Measurements from ENCODE around the gene FALEC.

The FALEC gene

DNA sequence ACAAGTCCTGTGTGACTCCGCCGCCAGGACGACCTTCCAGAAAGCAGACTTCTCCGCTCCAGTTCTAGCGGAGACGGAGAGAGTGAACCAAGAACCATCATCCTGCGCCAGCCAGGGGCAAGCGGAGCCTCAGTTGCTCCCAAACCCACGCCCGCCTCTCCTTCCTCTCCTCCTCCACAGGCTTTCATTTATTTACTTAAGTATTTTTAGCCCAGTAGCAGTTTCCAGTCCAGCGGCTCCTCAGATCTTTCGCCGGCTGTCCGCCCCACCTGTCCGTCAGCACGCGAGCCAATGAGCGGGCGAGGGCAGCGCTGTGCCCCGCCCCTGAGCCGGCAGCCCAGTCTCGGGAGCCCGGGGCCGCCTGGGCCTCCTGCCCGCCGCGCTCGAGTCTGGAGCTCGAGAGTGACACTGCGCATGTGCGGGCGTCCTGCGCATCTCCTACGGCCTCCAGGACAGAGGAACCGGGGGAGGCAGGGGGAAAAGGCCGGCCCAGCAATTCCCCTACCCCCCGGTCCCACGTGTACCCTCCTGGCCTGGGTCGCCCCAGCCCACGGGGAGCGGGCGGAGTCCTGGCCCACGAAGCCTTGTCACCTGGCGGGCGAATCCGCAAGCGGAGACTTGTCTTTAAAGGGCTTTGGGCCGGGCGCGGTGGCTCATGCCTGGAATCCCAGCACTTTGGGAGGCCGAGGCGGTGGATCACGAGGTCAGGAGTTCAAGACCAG, at the start of gene FALEC:
Gene FALEC, plus strand, starts transcription at position 425 of the 722 bp plus-strand sequence.
- peak; percentile 96 for DNase-seq (ENCODE audit: insufficient read length, low spot score)
- peak; percentile 64 for FAIRE-seq

DNA sequence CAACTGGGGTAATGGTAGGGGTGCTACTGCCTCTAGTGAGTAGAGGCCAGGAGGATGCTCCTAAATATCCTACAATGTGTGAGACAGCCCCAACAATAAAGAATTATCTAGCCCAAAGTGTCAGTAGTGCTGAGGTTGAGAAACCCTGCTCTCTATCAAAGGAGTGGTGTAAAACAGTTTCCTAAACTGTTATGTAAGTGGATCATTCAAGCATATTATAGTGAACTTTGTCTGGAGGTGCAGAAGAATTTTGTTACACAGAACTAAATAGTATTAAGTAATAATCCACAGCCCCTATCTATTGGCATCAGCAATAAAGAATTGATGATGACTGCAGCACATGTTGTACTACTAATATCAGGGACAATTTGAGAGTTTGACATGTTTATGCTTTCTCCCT, 48.6 kb upstream of the FALEC start:
- FAIRE-seq (no peak), DNase-seq (ENCODE audit: insufficient read length, low spot score) (no peak)

DNA sequence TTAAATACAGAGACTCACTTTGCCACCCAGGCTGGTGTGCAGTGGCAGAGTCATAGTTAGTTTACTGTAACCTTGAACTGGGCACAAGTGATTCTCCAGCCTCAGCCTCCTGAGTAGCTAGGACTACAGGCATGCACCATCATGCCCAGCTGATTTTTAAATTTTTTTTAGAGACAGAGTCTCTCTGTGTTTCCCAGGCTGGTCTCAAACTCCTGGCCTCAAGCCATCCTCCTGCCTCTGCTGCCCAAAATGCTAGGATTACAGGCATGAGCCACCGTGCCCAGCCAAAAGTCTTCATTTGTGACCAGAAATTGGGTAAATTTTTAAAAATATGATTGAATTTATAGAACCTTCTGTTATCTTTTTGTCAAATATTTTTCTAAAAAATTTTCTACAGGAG, 46.3 kb upstream of the FALEC start:
- DNase-seq (ENCODE audit: insufficient read length, low spot score) (no peak), FAIRE-seq (no peak)

DNA sequence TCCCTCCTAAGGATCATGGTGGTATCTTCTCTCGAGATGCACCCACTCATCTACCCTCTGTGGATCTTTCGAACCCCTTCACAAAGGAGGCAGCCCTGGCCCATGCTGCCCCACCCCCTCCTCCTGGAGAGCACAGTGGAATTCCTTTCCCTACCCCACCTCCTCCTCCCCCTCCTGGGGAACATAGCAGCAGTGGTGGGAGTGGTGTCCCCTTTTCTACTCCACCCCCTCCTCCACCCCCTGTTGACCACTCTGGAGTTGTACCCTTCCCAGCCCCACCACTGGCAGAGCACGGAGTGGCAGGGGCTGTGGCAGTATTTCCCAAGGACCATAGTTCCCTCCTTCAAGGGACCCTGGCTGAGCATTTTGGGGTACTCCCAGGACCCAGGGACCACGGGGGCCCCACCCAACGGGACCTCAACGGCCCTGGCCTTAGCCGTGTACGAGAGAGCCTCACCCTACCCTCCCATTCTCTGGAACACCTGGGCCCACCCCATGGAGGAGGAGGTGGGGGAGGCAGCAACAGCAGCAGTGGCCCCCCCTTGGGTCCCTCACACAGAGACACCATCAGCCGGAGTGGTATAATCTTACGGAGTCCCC, 42.9 kb upstream of the FALEC start:
- FAIRE-seq (no peak), DNase-seq (ENCODE audit: insufficient read length, low spot score) (no peak)

DNA sequence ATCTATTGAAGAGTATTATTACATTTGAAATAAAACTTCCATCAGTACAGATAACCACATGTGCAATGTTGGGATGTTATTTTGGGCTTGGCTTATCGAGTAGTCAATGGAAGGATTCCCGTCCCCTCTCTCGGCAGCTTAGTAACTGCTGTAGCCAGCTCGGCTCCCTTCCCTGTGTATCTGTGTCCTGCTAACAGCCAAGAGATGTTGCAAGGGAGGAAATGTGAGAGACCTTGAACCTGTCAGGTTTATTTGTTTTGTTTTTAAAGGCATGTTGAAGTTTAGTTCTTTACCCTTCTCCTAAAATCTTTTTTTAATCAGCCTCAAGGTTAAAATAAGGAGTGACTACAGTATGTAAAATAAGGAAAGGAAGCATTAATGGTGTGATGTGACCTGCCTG, 41.9 kb upstream of the FALEC start:
- no peak for FAIRE-seq
- no peak for DNase-seq (ENCODE audit: insufficient read length, low spot score)

DNA sequence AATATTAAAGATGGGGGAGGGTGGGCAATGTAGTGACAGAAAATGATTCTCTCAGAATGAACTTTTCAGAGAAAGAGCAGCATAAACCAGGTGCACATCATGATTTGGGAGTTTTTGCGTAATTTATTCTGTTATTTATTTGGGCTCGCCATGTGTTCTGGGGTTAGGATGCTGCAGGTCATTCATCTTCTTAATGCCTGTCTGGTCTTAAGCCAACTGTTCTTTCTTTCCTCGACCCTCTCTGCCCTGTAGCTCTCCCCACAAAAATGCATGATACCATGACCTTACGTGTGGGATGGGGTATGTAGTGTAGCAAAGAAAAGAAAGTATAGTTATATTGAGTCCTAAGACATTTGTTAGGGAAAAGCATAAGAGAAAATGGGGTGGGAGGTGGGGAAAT, 40.7 kb upstream of the FALEC start:
- FAIRE-seq (no peak), DNase-seq (ENCODE audit: insufficient read length, low spot score) (no peak)

DNA sequence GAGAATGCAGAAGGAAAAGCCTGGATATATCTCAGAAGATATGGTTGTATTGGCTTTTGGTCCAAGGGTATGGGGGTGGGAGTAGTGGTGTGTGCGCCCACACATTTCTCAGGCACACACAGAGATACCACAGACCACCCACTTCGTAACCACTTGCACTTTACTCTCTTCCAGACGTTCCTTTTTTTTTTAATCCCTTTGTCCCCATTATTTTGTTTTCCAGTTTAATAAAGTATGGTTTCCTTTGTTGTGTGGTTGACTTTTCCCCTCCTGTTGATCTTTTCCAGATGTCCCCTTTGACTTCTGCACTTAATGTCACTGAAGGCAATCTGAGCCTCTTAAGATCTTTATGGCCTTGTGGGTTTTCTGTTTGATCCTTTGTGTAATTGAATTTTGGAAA, 38.8 kb upstream of the FALEC start:
- FAIRE-seq, result no peak
- DNase-seq (ENCODE audit: insufficient read length, low spot score), result no peak

DNA sequence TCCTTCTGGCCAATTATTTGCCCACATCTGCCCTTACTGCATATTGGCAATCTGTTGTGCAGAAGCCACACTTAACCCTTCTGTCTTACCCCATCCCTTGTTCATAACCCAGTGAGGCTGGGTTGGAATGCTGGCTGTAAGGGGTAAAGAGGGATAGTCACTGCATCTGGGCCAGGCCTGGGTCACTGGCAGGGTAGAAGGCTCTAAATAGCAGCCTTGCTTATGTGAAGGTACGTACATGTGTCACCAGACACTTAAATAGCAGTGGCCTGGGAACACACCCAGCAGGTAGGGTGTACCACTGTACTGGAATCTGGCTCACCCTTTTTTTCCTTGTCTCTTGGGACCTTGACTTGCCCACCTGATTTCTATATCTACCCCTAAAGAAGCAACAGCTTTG, 38.2 kb upstream of the FALEC start:
- no peak for FAIRE-seq

DNA sequence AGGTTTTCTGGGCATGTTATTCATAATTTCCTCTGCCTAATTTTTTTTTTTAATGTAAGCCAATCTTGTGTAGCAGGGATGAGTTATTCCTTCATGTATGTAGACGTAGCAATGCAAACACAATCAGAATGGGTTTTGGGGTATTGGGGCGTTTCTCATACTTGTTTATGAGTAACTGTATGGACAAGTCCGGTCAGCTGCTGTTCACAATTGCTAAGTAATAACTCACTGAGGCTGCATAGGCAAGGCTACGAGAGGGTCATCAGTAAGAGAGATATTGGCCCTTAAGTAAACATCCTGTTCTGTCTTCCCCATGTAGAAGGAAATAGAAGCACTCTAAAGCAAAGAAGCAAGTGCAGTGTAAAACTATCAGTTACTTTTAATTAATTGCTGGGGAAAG, 37.8 kb upstream of the FALEC start:
- FAIRE-seq (no peak), DNase-seq (ENCODE audit: insufficient read length, low spot score) (no peak)

More for the DNA sequence above, 38.2 kb upstream of the FALEC start:
- DNase-seq (ENCODE audit: insufficient read length, low spot score), result no peak

DNA sequence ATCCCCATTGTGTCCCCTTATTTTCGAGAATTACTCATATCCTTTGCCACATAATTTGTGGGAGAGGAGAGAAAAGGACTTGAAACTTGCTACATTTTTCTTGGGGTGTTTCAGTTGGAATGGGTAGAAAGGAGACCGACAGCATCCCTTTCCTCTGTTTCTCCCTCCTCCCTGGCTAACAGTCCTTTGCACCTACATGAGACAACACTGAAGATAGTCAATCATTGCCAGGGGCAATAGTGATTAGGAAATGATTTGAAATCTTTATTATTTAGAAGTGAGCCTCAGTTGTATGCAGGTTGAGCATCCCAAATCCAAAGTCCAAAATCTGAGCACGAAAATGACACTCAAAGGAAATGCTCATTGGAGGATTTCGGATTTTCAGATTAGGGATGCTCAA, 36.2 kb upstream of the FALEC start:
- FAIRE-seq, result no peak
- DNase-seq (ENCODE audit: insufficient read length, low spot score), result no peak

DNA sequence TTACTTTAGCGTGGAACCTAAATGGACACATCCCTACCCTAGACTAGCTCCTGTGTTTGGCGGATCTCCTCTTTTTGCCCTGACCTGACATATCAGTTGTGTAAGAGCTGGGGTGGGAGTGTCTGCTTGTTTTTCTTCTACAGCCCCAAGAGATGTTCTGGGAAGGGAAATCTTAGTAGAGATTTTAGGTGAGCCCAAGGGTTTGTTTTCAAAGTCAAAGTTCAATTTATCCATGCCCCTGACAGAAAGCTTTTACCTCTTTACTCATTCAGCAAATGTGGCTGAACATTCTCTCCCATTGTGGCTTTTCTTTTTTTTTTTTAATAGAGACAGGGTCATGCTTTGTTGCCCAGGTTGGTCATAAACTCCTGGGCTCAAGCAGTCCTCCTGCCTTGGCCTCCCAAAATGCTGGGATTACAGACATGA, 35.6 kb upstream of the FALEC start:
- FAIRE-seq (no peak), DNase-seq (ENCODE audit: insufficient read length, low spot score) (no peak)

DNA sequence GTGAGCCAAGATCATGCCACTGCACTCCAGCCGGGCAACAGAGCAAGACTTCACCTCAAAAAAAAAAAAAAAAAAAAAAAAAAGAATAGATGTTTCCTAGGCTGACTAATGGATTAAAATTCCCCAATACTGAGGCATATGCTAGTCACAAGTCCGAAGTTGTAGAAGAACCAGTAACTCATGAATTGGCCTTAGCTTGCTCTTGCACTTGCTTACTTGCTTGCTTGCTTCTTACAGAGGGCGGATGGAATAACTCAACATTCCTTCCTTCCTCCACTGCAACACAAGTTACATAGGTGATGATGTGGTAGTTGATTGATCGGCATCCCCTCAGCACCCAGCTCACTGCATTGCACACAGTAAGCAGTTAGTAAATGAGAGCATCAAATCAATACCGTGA, 31.1 kb upstream of the FALEC start:
- FAIRE-seq, result no peak
- no peak for DNase-seq (ENCODE audit: insufficient read length, low spot score)

DNA sequence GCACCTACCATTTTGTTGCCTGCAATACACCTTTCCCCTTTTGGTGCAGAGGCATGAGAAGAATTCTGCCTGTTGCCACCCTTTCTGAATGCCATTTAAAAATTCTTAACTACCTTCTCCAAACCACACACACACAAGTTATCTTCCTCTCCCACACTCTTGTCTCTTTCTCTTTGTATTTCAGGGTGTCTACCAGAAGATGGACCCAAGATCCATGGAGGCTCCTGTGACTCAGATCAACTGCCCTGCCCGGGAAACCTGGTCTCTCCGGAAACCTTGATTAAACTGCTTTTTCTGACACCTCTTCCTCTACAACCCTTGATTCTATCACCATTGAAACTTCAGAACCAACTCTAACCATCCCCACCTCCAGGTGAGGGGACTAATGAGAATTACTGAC, 30.7 kb upstream of the FALEC start:
- DNase-seq (ENCODE audit: insufficient read length, low spot score) (no peak), FAIRE-seq (no peak)

DNA sequence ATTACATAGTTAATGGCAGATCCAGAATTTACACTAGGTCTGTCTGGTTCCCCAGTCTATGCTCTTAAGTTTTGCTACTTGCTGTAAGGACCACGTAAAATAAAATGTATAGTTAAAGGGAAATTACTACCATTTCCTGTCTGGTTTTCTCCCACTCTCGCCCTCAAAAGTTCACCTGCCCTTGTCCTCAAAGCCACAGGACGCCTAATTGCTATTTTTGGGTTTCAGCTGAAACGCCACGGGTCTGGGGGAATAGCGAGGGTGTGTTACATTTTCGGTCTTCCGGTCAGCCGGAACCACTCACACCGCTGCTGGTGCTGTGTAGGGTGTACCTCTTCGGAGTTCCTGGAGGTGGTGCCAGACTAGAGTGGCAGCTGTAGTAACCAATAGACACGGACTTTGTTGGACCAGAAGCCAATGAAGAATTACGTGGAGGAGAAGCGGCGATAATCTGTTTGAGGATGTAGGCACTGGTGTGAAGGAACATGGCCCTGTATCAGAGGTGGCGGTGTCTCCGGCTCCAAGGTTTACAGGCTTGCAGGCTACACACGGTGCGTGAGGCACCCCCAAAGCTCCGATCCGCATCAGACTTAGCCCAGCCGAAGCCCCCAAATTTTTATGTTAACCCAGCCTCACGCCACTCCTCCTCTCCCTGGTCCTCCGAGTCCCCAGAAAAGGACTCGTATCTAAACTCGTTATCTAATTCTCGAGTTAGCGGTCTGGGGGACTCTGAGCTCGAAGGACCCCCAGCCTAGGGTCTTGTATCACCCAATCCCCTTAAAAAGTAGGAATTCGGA, 28.4 kb upstream of the FALEC start, which contains the start of gene TARS2:
Gene TARS2, plus strand, starts transcription at position 454 of the 797 bp plus-strand sequence. Its CDS starts 32 bp downstream, at position 486.
- FAIRE-seq (peak; percentile 44), DNase-seq (ENCODE audit: insufficient read length, low spot score) (peak; percentile 97)

DNA sequence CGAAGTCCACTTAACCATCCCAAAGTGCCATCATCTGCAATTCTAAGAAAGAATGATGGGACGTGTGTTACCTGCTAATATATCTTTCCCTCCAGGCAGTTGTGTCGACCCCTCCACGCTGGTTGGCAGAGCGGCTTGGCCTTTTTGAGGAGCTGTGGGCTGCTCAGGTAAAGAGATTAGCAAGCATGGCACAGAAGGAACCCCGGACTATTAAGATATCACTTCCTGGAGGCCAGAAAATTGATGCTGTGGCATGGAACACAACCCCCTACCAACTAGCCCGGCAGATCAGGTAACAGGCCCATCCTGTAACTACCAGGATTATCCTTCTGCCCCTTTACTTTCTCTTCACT, 27.8 kb upstream of the FALEC start:
- FAIRE-seq, result no peak
- no peak for DNase-seq (ENCODE audit: insufficient read length, low spot score)

DNA sequence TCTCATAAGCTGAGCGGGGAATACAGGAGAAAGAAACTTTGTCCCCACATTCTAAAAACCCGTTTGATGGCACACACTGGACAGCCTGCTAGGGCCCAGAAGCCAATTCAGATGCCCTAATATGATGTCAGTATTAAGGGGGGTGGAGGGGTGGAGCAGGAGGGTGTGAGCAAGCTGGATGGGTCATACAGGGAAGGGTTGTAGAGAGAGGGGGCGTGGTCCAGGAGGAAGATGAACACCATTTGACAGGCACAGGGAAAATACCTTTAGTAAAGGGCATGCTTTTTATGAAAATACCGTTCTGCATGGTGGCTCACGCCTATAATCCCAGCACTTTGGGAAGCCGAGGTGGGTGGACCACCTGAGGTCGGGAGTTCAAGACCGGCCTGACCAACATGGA, 22.4 kb upstream of the FALEC start:
- DNase-seq (ENCODE audit: insufficient read length, low spot score) (no peak), FAIRE-seq (no peak)

DNA sequence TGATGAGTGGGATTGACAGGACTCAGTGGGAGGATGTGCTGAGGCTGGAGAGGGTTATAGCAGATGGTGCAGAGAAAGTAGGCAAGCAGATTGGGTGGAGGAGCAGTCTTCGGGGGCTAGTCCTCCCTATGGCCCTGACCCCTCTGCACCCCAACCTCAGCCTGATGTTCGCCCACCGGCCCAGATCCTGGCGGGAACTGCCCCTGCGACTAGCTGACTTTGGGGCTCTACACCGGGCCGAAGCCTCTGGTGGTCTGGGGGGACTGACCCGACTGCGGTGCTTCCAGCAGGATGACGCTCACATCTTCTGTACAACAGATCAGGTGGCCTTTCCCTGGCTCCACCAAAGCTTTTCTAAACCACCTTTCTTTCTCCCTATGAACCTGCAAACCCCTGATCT, 17.2 kb upstream of the FALEC start:
- FAIRE-seq (no peak), DNase-seq (ENCODE audit: insufficient read length, low spot score) (no peak)

DNA sequence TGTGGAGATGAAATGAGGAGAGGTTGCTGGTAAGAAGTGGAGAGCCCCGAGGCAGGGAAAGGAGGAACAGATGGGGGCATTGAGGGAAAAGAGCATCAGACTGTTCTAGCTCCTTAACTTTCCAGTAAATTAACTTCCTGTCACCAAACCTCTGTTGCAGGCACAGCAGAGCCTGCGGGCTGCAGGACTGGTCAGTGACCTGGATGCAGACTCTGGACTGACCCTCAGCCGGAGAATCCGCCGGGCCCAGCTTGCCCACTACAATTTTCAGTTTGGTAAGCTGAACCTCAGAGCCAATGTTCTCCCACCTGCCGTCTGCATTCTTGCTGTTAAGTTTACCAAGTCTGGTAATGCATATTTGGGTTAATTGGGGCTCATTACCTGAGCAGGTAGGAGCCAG, 10.1 kb upstream of the FALEC start:
- FAIRE-seq, result no peak

DNA sequence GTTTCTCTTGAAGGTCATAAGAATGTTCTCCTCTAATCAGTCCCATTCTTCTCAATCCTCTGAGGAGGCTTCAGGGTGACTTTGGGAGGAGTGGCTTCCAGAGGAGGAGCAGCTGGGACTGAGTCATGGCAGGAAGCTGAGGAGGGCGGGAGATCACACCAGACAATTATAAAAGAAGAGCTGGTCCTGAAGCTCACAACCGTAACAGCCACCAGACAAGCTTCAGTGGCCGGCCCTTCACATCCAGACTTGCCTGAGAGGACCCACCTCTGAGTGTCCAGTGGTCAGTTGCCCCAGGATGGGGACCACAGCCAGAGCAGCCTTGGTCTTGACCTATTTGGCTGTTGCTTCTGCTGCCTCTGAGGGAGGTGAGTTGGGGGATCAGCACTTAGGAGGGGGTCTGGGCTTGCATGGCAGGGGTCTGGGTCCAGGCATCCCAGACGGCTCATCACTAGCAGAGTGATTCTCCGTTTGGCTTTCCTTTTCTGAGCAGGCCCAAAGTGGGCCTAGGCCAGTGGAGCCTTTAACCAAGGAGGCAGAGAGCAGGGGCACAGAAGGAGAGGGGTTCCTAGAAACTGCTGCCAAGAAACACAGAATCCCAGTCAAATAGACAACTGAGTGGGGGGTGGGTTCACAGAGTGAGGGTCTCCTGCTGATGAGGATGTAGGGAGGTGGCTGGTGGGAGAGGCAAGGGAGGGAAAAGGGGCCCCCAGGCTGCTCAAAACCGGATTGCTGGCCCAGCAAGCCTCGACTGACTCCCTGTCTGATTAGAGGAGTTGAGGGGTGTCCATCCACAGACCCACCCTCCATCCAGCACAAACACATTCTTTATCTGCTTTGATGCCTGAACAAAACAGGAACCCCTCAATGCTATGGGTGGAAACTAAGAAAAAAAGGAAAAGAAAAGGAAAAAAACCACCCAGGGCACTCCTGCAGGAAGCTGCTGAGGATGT, 7.4 kb upstream of the FALEC start, which contains the start of gene ECM1:
Gene ECM1, plus strand, starts transcription at position 198 of the 953 bp plus-strand sequence. Its CDS starts 101 bp downstream, at position 299.
- FAIRE-seq, result no peak
- DNase-seq (ENCODE audit: insufficient read length, low spot score), result peak; percentile 74

More for the DNA sequence above, 10.1 kb upstream of the FALEC start:
- no peak for DNase-seq (ENCODE audit: insufficient read length, low spot score)

DNA sequence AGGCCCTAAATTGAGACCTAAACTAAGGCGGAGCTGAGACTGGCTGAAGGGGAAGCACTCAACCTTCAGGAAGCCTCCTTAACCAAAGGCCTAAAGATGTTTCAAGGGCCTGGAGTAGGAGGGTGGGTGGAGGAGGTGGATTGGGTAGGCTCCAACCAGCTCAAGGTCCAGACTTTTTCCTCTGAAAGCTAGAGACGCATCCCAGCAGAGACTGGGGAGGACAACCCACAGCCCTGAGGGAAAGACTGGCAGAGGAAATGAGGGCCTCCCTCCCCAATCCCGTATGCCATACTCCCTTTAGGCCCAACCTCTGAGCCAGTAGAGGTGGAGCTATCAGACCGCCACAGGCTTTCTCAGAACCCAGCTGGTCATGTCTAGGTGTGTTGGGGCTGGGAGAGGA, 6.6 kb upstream of the FALEC start:
- no peak for DNase-seq (ENCODE audit: insufficient read length, low spot score)
- no peak for FAIRE-seq

All from HTR-8/SVneo (cell line).